ENCODE results near the gene MARCHF3.
"Not testable (repeated sequence)": the region's sequence is repeated elsewhere in the genome, so short reads cannot be mapped to it uniquely, and the experiment has no call there.

Gene MARCHF3

DNA sequence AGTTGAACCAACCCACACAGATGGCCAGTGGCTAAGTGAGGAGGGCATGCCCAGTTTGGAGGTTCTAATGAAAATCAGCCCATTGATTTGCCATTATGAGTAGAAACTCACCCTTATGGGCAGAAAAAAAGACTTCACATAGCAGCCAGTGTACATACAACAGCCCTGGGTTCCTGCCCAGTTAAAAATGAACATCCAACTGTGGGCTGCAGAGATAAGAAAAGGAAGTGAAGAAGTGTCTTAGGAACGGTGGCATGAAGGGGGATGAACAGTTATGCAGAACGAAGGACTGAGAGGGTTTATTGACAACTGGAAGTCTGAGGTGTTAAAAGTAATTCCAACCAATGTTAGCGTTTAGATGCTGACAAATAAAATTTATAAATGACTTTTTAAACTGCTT, 118.4 kb downstream of the MARCHF3 start:
- DNase-seq, result no peak

DNA sequence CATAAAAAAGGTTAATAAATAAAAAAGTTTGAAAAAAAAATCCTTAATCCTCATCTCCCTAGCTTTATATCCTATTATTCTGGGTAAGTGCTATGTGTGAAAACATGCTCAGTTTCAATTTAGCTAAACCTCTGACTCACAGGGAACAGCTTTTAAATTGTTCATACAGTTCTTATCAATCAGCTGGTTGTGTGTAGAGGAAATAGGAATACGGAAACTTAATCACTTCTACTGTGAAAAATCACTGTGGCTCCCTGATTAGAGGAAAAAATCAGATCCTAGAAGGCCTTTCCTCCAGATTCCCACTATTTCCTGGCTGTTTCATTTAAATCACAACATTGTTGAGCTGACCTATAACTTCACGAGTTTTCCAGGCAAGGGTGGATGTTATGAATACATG, 120.5 kb downstream of the MARCHF3 start:
- DNase-seq, result no peak

DNA sequence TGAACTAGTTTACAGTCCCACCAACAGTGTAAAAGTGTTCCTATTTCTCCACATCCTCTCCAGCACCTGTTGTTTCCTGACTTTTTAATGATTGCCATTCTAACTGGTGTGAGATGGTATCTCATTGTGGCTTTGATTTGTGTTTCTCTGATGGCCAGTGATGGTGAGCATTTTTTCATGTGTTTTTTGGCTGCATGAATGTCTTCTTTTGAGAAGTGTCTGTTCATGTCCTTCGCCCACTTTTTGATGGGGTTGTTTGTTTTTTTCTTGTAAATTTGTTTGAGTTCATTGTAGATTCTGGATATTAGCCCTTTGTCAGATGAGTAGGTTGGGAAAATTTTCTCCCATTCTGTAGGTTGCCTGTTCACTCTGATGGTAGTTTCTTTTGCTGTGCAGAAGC, 126.0 kb downstream of the MARCHF3 start:
- DNase-seq, result not testable (repeated sequence)

DNA sequence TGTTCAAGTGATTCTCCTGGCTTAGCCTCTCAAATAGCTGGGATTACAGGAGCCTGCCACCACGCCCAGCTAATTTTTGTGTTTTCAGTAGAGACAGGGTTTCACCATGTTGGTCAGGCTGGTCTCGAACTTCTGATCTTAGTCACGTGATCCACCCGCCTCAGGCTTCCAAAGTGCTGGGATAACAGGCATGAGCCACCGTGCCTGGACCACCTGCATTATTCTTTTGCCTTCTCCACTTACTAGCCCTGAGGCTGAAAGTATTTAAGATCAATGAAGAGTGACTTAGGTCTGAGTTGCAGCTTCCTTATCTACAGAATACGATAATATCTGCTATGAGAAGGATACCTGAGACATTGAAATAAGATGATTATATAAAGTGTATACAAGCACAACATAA, 129.6 kb downstream of the MARCHF3 start:
- no peak for DNase-seq

DNA sequence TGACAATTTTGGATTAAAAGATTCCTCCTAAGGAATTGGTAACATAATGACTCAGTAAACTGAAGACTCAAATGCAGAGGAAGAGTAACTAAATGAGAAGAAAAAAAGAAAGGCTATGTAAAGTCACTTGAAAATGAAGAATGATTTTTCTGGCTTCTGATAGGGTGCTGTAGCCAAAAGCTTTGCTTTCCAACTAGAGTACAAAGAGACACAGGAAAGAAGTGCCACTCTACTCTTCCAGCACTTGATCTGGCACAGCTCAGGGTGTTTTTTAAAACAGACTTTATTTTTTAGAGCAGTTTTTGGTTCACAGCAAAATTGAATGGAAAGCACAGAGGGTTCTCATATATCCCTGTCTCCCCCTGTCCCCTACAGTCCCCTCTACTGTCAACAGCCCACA, 130.9 kb downstream of the MARCHF3 start:
- no peak for DNase-seq

DNA sequence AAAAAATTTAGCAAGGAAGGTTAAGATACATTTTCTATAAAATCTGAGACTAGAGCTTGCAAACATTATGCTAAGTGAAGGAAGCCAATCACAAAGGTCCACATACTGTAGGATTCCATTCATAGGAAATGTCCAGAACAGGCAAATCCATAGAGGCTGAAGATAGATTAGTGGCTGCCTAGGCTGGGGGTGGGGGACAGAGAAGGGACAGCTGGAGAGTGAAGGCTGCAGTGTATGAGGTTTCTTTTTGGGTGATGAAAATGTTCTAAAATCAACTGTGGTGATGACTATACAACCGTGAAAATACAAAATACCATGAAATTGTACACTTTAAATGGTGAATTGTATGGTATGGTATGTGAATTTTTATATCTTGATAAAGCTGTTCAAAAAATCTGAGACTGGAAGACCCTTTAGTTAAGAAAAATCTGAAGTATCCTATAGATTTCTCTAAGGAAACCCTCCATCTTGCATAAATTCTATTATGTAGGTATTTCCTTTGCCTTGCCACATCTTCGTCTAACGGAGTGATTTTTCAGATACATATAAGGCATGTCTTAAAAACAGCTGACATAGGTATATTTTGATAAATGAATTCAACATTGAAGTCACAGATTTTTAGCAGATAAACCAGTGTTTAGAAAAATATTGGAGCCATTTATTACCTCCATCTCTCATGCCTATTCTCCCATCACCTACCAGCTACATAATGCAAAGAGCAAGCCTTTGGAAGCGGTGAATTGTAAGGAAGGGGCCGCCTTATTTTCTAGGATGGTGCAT, 132.3 kb downstream of the MARCHF3 start:
- DNase-seq, result no peak

DNA sequence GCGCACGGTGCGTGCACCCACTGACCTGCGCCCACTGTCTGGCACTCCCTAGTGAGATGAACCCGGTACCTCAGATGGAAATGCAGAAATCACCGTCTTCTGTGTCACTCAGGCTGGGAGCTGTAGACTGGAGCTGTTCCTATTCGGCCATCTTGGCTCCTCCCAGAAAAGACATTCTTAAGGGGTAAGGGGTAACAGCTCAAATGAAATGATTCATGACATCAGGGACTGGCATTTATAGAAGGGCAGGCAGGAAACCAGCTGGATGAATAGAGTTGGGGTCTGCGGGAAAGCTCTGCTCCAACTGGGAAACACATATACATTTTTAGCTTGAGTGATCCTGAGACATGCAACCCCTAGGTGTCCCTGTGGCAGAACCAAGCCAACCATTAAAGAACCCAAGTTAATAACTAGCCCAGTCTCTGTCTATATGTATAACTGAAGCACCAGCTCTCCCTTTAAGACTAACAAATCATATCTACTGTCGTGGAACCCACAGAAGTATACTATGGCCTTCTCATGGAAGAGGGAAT, 134.1 kb downstream of the MARCHF3 start:
- DNase-seq, result no peak

DNA sequence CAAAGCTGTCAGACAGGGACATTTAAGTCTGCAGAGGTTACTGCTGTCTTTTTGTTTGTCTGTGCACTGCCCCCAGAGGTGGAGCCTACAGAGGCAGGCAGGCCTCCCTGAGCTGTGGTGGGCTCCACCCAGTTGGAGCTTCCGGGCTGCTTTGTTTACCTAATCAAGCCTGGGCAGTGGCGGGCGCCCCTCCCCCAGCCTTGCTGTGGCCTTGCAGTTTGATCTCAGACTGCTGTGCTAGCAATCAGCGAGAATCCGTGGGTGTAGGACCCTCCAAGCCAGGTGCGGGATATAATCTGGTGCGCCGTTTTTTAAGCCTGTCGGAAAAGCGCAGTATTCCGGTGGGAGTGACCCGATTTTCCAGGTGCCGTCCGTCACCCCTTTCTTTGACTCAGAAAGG, 134.6 kb downstream of the MARCHF3 start:
- not testable (repeated sequence) for DNase-seq

DNA sequence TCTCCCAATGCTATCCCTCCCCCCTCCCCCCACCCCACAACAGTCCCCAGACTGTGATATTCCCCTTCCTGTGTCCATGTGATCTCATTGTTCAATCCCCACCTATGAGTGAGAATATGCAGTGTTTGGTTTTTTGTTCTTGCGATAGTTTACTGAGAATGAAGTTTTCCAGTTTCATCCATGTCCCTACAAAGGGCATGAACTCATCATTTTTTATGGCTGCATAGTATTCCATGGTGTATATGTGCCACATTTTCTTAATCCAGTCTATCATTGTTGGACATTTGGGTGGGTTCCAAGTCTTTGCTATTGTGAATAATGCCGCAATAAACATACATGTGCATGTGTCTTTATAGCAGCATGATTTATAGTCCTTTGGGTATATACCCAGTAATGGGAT, 139.9 kb downstream of the MARCHF3 start:
- not testable (repeated sequence) for DNase-seq

DNA sequence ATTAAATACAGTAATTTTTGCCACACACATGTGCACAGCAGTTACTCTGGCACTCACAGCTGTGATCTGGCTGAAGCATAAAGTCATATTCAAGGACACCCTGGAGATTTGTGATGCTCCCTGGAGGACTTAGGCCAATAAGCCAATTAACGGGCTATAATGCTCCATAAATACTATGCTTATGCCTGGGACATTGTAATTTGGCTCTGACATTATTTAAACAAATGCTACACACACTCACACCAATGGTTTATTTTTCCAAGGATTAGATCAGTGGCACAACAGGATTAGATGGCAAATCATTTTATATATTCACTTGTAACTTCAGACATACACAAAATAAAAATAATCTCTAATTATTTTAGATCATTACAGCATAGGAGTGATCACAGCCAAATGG, 142.2 kb downstream of the MARCHF3 start:
- no peak for DNase-seq

DNA sequence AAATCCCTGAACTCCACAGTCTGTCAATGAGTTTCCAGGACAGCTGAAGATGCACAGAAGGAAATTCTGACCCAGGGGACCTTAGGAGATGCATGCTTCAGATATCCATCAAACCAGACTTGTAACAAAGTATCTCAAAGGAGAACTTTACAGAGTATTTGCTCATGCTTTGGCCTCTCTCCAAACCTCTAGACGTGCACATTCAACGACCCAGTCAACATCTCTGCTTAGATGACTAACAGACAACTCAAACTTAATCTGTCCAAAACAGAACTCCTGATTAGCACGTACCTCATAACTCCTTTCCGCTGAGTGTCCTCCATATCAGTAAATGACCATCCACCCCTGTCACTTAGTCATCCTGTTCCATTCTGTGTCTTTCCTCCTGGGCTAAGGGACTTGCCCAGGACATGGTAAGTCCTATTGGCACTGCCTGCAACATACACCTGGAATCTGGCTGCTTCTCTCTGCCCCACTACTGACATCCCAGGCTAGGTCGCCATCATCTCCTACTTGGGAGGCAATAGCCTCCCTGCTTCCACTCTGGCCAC, 146.0 kb downstream of the MARCHF3 start:
- no peak for DNase-seq

DNA sequence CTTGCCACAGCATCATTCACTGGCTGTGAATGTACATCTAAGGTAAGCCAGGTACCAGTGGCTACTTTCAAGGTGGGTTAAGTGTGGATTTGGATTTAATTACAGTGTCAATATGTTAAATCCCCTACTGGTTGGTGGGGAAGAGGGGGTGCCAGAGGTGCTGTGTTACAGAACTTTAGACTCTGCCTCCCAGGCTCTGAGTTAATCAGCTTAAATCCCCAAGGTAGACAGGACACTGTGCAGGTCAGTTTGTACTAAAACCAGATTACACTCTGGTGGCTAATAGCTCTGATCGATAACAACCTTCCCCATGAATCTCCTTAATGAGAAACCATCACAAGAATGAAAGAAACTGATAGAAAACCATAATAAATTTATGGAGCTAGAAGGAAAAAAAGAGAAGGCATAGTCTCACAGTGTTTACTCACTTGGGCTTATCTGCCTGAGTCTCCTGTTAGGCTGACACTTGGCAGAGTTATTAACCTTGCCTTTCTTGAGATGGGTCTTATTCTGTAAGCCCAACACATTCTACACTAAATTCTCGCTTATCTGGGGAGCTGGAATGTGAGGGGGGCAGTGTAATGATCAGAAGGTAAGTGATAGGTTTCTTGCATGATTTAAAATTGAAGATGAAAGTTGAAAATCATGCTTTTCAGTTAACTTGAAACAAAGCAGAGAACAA, 146.7 kb downstream of the MARCHF3 start:
- DNase-seq, result no peak

DNA sequence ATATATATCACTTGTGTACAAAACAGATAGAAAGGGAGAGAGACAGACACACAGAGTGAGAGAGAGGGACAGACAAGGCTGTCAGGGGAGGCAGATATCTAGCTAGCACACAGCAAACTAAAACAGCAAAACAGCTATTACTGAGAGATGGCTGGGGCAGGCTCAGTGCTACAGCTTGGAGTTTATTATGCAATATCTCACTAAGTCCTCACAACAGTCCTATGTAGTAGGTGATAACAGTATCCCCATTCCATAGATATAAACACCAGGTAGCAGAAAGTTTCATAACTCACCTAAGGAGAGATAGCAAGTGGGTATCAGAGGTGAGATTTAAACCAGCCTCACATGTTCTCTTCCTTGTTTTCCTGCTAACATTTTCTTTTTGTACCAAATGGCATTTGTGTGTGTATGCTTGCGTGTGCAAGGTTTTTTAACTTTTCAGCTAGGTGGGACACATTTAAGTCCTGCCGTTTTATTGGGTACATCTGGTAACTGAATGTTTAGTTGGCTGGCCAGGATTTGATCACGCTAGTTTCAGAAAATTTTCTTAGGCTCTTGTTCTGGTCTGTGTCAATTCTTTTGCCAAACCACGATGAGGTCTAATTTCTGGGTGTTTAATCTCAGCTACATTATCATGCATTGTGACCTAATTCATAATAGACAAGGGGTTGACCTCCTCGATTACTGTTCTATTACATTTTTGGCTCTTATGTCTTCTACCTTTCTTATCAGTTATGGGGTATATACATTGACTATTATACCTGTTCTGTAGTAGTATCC, 148.3 kb downstream of the MARCHF3 start:
- DNase-seq, result no peak

DNA sequence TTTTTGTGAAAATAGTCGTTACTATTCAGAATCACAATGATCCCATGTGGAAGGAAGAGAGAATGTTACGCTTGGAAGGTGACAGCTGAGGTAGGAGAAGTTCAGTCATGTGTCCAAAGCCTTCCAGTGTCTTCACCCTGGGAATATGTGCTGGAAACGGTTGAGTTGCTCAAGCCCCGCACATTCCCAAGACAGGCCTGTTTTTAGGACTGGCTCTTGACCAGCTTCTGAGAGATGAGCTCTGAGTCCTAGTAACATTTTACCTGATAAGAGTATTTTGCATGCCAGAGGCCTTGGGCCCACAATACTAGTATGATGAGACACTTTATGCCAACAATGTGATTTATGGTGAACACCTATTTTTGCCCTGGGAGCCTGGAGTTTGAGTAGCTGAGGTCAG, 151.7 kb downstream of the MARCHF3 start:
- DNase-seq, result no peak

DNA sequence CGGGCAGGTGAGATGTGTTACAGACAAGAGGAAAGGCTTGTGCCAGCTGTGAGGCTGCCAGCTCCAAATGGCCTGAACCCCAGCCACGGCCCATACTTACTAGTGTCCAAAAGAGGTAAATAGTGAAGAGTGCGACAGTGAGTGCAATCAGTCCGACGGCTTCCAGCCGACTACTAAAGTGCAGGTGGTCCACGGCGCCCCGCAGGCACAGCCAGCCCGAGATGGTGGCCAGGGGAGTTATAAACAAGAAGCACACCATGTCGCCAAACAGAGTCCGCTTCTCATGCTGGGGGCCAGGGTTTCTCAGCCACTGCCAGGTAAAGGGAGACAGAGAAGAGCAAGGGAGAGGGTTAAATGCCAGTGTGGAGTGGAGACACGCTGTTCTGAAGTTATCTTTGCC, 152.3 kb downstream of the MARCHF3 start:
- DNase-seq, result no peak

DNA sequence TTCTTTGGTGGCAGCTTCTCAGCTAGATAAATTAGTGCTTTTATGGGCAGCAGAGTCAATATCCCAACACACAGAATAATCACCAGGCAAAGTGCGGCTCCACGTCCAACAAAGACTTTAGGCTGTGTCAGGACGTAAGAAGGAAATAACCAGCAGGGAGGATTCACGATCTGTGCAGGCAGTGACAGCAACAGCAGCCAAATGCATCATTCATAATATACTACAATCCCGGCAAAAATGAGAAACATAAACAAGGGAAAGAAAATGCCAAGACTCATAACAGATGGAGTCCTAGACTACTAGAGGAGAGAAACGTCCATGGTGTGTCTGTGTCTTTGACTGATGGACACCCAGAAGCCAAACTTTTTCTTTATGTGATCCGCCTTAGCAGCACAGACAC, 152.8 kb downstream of the MARCHF3 start:
- DNase-seq, result no peak

DNA sequence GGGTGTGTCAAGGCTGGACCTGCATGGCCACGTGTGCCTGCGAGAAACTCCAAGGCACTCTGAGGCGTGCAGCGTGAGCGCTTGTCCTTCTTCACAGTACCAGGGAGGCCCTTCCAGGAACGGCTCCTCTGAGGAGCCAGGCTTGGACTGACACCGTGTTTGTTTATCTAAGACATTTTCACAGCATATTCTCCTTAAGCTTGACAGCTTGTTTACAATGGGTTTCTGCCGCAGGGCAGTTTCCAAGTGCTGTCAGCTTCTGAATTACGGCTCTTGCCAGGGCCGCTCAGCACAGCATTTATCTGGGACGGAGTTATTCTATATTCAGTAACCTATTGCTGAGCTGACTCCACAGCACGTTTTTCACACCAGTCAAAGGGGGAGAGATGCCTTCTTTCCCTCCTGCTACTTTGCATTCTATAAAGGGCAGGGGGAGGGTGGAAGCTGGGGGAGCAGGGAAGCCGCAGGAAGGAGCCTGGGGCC, 155.0 kb downstream of the MARCHF3 start:
- DNase-seq, result peak; percentile 48

DNA sequence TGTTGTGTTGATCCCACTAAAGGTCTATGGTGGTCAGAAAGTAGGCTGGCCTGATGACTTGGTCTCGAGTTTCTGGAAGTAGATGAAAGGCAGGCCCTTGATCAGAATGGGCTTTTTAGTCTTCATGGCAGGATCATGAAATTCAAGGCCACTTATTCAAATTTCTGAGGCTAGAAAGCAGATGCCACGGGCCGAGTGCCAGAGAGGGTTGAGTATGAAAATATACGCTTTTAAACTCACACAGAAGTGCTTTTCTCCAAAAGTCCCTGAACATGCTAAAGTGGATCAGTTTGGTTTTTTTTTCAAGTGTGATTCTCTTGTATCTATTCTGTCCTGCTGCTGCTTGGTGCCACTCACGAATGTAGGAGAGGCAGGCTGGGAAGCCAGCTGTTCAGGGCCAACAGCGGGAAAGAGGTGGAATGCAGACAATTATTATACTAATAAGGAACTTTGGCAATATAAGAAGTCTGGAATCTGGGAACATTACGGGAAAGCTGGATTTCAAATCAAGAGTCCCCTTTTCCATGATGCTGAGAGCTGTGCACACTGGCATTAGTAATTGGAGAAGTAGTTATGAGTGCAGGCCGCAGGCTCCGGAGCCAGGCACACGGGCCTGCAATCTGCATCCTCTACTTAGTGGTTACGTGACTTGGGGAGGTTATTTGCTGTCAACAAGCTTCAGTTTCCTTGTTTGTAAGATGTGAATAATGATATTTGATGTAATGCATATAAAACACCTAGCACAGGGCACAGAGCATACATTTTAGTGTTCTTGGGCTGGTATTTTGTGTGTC, 157.6 kb downstream of the MARCHF3 start:
- DNase-seq, result peak; percentile 23

DNA sequence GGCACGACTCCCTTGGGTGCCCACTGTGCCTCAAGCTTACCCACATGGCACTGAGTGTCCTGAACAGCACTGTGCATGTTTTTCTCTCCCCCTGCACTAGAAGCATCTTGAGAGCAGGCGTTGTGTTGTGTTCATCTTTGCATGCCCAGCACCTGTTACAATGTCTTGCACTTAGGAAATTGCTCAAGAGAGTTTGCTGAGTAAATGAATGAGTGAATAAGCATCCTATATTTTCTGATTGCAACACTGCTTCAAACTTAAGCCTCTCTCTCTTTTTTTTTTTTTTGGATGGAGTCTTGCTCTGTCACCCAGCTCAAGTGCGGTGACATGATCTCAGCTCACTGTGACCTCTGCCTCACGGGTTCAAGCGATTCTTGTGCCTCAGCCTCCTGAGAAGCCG, 158.9 kb downstream of the MARCHF3 start:
- peak; percentile 16 for DNase-seq

DNA sequence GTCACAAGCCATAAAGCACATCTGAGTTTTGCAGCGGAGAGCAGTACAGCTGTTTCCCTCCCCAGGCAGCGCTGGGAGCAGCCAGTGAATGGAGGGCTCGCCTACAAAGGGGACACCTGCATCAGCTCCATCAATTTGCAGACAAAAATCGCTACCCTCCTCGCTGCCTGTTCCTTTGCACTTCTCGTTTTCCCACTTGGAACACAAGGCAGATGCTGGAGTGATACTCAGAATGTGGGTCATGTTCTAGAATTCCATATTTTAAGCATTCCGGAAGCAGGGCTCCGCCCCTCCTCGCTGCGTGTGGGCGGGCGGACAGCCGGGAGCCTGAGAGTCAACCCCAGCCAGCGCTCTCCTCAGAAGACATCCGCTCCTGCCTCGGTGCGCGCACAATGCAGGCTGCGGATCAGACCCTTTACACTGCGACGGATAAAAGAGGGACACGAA, 161.3 kb downstream of the MARCHF3 start:
- DNase-seq, result no peak

DNA sequence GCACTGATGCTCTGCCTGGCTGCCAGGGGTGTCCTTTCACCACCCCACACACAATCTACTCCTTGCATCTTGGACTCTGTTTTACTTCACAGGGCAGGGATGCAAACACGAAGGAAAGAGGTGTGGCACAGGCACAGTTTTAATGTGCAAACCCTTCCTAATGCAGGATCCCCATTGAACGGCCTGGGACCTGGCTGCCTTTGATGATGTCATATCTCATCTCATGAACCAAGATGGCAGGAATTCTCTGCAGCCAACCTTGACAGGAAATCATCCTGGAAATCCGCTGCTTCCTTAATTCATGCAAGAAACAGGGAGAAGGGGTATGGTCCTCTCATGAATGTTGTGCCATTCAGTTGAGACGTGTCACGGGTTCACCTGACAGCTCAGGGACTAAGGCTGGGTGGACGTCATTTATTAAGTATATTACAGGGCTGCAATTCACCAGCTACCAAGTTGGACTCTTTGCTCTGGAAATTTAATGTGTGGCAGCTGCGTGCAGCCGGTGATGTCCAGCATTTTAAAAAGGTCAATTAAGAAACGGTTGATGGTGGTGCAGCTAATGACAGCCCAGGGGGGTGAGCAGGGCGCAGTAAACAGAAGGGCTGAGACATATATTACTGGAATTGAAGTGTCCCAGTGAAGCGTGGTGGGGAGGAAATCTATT, 161.9 kb downstream of the MARCHF3 start:
- DNase-seq, result no peak
